GM12865 (cell line): ENCODE measurements around the gene PGA4.
A peak's percentile ranks its signal among the peaks of the same experiment; 100 is the strongest.
"Not testable (repeated sequence)": the region's sequence is repeated elsewhere in the genome, so short reads cannot be mapped to it uniquely, and the experiment has no call there.

Experiments used
- DNase-seq: peaks from one replicate; pipeline ENCODE4 v3.0.0; 2010; ENCODE audit warnings: low read depth
- H3K4me3 ChIP-seq: 2 replicates; pipeline ENCODE4 v1.5.1; 2011; ENCODE audit warnings: mild to moderate bottlenecking, low read depth, low read length, control low read depth
- TF ChIP-seq, protein P1 (sequence below): IDR thresholded peaks from 2 replicates; pipeline ENCODE4 v1.5.1; 2011; ENCODE audit warnings: low read length, control low read depth, low read depth, inconsistent platforms; ENCODE audit not compliant: insufficient read depth; ENCODE audit errors: missing control alignments

The PGA4 gene

DNA sequence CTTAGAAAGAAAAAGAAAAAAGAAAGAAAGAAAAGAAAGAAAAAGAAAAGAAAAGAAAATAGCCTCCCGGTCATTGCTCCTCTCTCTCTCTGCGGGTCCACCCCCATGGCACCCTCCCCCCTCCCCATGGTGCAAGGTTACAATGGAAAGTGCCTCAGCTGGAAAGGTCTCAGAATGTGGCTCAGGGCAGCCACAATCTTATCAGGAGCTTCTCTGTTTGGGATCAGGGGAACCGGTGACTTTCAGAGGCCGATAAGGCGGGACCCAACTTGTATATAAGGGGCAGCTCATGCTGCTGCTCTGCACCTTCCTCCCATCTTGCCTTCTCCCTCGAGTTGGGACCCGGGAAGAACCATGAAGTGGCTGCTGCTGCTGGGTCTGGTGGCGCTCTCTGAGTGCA, at the start of gene PGA4:
Gene PGA4, plus strand, starts transcription at position 301 of the 400 bp plus-strand sequence. Its CDS starts 54 bp downstream, at position 355.
- H3K4me3 ChIP-seq, DNase-seq: not testable (repeated sequence)

DNA sequence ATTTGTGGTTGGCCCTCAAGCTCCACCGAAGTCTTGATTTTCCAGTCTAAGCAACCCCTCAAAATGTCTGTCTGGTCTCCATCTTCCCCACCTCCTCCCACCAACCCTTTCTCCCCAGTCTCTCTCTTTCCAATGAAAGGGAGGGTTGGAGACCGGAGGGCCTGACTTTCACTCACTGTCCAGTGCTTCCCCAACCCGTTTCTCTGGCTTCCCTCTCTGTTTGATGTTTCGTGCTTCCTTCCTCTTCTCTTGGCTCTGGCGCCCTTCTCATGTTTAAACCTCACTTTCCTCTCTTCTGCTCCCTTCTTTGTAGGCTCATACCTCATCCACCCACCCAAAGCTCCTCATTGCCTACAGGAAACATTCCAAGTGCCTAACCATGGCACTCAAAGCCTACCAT, 49.8 kb upstream of the PGA4 start:
- TF ChIP-seq, protein P1, sequence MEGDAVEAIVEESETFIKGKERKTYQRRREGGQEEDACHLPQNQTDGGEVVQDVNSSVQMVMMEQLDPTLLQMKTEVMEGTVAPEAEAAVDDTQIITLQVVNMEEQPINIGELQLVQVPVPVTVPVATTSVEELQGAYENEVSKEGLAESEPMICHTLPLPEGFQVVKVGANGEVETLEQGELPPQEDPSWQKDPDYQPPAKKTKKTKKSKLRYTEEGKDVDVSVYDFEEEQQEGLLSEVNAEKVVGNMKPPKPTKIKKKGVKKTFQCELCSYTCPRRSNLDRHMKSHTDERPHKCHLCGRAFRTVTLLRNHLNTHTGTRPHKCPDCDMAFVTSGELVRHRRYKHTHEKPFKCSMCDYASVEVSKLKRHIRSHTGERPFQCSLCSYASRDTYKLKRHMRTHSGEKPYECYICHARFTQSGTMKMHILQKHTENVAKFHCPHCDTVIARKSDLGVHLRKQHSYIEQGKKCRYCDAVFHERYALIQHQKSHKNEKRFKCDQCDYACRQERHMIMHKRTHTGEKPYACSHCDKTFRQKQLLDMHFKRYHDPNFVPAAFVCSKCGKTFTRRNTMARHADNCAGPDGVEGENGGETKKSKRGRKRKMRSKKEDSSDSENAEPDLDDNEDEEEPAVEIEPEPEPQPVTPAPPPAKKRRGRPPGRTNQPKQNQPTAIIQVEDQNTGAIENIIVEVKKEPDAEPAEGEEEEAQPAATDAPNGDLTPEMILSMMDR, result no peak
- no peak overlapping the region for H3K4me3 ChIP-seq
- no peak for DNase-seq

DNA sequence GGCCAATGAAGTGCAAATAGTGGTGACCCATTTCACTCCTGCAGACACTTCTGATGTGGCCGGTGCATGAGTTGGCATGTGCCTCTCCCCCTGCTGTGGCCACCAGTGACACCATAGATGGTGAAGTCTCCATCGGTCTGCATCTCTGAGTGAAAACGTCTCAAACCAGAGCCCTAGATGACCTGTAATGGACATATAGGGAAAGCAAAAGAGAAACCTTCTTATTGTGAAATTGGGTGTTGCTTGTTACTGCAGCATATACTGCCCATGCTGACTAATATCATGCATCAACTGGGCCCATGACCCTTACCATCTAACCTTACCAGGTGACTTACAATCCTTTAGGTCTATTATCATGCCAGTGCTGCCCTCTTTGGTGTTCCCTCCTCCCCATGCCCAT, 49.3 kb upstream of the PGA4 start:
- DNase-seq, result no peak
- TF ChIP-seq, protein P1, result no peak
- H3K4me3 ChIP-seq, result no peak overlapping the region

DNA sequence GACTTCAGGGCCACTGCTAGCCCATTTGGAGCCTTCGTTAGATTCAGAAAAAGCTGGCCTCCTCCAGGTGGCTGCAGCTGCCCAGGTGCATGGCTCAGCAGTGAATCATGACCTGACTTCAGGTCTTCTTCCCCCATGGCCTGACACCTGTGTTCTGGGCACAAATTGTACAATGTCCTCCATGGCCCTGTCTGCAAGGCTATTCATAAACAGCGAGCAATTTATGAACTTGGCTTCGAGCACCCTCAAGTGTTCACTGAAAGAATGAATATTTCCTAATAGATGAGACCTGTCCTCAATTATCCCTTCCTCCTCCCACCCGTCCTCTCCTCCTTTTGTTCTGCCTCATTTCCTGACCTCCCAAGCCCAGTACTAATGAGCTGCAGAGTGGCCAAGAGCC, 48.7 kb upstream of the PGA4 start:
- peak; percentile 49 for DNase-seq
- TF ChIP-seq, protein P1, result peak; percentile 33

DNA sequence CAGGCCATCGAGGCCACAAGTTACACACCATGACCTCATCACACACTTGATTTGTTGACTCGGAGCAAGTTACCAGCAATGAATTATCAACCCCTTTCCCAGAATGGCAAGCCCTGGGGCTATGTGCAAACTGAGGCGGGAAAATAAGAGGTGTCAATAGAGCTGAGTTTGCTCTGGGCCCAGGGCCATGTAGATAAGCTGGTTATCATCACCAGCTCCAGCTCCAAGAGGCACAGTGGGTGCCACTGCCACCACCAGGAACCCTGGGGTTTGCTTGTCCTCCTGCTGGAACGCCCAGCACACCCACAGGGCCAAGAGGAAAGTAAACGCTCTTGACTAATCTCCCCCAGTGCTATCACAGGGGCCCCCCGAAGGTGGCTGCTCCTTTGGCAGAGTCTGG, 47.9 kb upstream of the PGA4 start:
- no peak overlapping the region for H3K4me3 ChIP-seq
- no peak for DNase-seq
- TF ChIP-seq, protein P1, result no peak

More for the DNA sequence above, 48.7 kb upstream of the PGA4 start:
- no peak overlapping the region for H3K4me3 ChIP-seq

DNA sequence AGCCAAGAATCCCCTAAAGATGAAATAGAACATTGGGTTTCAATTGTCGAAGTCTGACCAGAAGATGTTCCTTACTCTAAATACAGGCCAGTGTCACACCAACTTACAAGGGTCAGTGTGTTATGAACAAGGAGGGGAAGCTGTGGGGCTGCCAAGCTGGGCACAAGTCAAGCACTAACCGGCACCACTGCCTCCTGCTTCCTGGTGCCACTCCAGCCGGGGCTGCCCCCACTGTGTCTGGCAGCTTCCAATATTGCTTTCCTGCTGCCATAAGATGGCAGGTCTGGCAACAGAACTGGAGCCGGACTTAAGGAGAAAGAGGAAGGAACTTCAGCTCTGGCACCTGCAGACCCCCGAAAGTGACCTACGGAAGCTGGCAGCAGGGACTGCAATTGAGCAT, 47.2 kb upstream of the PGA4 start:
- TF ChIP-seq, protein P1, result no peak
- DNase-seq, result no peak
- H3K4me3 ChIP-seq, result no peak overlapping the region

DNA sequence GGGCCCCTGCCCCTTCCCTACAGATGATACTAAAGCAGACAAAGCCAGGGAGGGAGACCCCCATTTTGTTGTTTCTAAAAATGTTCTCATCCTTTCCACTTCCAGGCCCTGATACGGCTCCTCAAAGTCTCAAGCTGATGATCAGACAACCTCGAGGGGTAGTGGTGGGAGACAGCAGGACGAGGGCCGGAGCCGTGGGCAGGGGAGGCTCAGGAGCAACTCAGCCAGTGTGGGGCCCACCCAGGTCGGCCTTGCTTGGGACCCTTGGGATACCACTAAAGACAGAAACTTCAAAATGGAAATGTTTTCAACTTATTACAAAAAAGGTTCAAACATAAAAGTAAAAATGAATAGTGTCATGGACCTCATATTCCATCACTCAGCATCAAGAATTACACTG, 45.7 kb upstream of the PGA4 start:
- H3K4me3 ChIP-seq, result no peak overlapping the region
- DNase-seq, result no peak
- TF ChIP-seq, protein P1, result no peak

DNA sequence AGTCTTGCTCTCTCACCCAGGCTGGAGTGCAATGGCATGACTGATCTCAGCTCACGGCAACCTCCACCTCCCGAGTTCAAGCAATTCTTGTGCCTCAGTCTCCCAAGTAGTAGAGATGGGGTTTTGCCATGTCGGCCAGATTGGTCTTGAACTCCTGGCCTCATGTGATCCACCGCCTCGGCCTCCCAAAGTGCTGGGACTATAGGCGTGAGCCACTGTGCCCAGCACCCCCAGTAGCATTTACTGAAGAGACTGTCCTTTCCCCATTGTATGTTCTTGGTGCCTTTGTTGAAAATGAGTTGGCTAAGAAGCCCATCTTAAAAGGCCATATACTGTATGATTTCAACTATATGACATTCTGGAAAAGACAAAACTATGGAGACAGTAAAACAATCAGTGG, 41.9 kb upstream of the PGA4 start:
- not testable (repeated sequence) for H3K4me3 ChIP-seq, DNase-seq
